Astrocyte (in vitro differentiated cells and primary cell): ENCODE results near the gene EIF3F.

Source experiments
- EZH2 ChIP-seq: IDR thresholded peaks from 2 replicates; pipeline ENCODE4 v1.6.1; 2012; ENCODE audit warnings: mild to moderate bottlenecking, low read length, inconsistent platforms; ENCODE audit not compliant: insufficient read depth
- TF ChIP-seq, protein P1 (sequence below): IDR thresholded peaks from 2 replicates; pipeline ENCODE4 v1.5.1; 2011; ENCODE audit warnings: low read depth, mild to moderate bottlenecking, inconsistent platforms, low read length, moderate library complexity; ENCODE audit not compliant: insufficient read depth

DNA sequence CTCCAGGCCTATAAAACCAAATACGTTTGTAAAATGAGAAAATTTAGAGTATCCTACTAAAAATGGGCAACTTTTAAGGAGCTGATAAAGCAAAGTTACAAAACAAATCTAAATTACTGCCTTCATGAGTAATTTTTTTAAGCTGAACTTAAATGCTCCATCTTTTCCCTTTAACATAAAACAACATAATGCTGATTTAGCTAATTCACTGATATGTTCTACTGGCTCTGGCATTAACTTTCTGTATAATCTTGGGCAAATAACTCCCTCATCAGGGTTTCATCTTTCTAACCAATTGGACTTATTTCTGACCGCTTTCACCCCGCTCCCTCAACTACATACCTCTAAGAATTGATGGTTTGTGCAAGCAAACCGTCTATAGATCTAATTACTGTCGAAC is 46.0 kb upstream of the EIF3F start:
- TF ChIP-seq, protein P1, sequence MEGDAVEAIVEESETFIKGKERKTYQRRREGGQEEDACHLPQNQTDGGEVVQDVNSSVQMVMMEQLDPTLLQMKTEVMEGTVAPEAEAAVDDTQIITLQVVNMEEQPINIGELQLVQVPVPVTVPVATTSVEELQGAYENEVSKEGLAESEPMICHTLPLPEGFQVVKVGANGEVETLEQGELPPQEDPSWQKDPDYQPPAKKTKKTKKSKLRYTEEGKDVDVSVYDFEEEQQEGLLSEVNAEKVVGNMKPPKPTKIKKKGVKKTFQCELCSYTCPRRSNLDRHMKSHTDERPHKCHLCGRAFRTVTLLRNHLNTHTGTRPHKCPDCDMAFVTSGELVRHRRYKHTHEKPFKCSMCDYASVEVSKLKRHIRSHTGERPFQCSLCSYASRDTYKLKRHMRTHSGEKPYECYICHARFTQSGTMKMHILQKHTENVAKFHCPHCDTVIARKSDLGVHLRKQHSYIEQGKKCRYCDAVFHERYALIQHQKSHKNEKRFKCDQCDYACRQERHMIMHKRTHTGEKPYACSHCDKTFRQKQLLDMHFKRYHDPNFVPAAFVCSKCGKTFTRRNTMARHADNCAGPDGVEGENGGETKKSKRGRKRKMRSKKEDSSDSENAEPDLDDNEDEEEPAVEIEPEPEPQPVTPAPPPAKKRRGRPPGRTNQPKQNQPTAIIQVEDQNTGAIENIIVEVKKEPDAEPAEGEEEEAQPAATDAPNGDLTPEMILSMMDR: no peak
- no peak for TF ChIP-seq EZH2
